ENCODE data around the gene SRGAP3. TPM values are rescaled to one million over a fixed set of nuclear protein-coding genes. Genes with fewer than 3 reads are reported as not detected.

SRGAP3 gene
- total RNA-seq, 4 donors from 2014 or later, result 6.7 to 24.8 (median 19.7) TPM

GRCh38 chr3:8962226-8962861 is 287.1 kb downstream of the SRGAP3 start:
- Histone ChIP-seq H3K4me3 (peak overlapping the region; percentile 65 to 81 (median 70)), H3K9me3 (no peaks in the 10 kb centered on the region), H3K4me1 (peaks cover 0 to 32% (median 0%) of the 10 kb centered on the region in 4 donors), H3K27ac (no peak overlapping the region), H3K27me3 (no peaks in the 10 kb centered on the region), H3K36me3 (peaks cover 0 to under 1% (median 0%) of the 10 kb centered on the region in 3 donors)
- TF ChIP-seq POLR2A (IDR thresholded peaks at IDR 0.05), result no peak
- TF ChIP-seq CTCF (IDR thresholded peaks at IDR 0.05), result no peak
- no peak for DNase-seq

GRCh38 chr3:8959668-8960067 is 289.8 kb downstream of the SRGAP3 start:
- Histone ChIP-seq H3K9me3 (no peaks in the 10 kb centered on the region), H3K27me3 (no peaks in the 10 kb centered on the region), H3K4me1 (peaks cover 0 to 20% (median 0%) of the 10 kb centered on the region in 4 donors), H3K36me3 (peaks cover 0 to 7% (median 0%) of the 10 kb centered on the region in 3 donors), H3K27ac (no peak overlapping the region), H3K4me3 (no peak overlapping the region)
- DNase-seq, result no peak
- TF ChIP-seq POLR2A (IDR thresholded peaks at IDR 0.05) (no peak), CTCF (IDR thresholded peaks at IDR 0.05) (no peak)

GRCh38 chr3:8954938-8955763 is 294.3 kb downstream of the SRGAP3 start:
- H3K9me3 ChIP-seq, result no peaks in the 10 kb centered on the region
- H3K27ac ChIP-seq, result no peak overlapping the region
- H3K36me3 ChIP-seq, result peaks cover 0 to 7% (median 0%) of the 10 kb centered on the region in 3 donors
- no peak overlapping the region for H3K4me3 ChIP-seq
- DNase-seq, result no peak
- H3K4me1 ChIP-seq, result no peaks in the 10 kb centered on the region
- no peaks in the 10 kb centered on the region for H3K27me3 ChIP-seq
- TF ChIP-seq CTCF (IDR thresholded peaks at IDR 0.05) (no peak), POLR2A (IDR thresholded peaks at IDR 0.05) (no peak)

GRCh38 chr3:8953313-8953712 is 296.1 kb downstream of the SRGAP3 start:
- no peaks in the 10 kb centered on the region for H3K9me3 ChIP-seq
- TF ChIP-seq CTCF (IDR thresholded peaks at IDR 0.05) (no peak), POLR2A (IDR thresholded peaks at IDR 0.05) (no peak)
- no peak overlapping the region for H3K27ac ChIP-seq
- no peak overlapping the region for H3K4me3 ChIP-seq
- H3K27me3 ChIP-seq, result no peaks in the 10 kb centered on the region
- DNase-seq, result no peak
- peaks cover 0 to 7% (median 0%) of the 10 kb centered on the region in 3 donors for H3K36me3 ChIP-seq
- no peaks in the 10 kb centered on the region for H3K4me1 ChIP-seq

- no peak overlapping the region for H3K4me3 ChIP-seq
- H3K9me3 ChIP-seq, result no peaks in the 10 kb centered on the region
- no peaks in the 10 kb centered on the region for H3K27me3 ChIP-seq
- TF ChIP-seq CTCF (IDR thresholded peaks at IDR 0.05) (no peak), POLR2A (IDR thresholded peaks at IDR 0.05) (no peak)
- H3K36me3 ChIP-seq, result peaks cover 0 to 5% (median 0%) of the 10 kb centered on the region in 3 donors
- H3K27ac ChIP-seq, result no peak overlapping the region
- no peak for DNase-seq
- no peaks in the 10 kb centered on the region for H3K4me1 ChIP-seq
Measured at GRCh38 chr3:8952130-8952529, 297.3 kb downstream of the SRGAP3 start.
